Liver (tissue), 3 donors: ENCODE measurements around the gene CPAMD8.

Experiments used
- ATF3 ChIP-seq: IDR thresholded peaks from 2 replicates; pipeline ENCODE4 v1.6.1; 2016; ENCODE audit warnings: antibody characterized with exemption
- CTCF ChIP-seq: fragments of 150-350 bp; IDR thresholded peaks from 2 replicates; pipeline ENCODE4 v1.5.1; 2017; ENCODE audit warnings: improper control_type of control experiment, low read depth, low read length; ENCODE audit not compliant: missing input control
- JUND ChIP-seq, 2 donors: IDR thresholded peaks; 2 replicates each; pipeline ENCODE4 v1.6.1; 2016; ENCODE audit warnings: antibody characterized with exemption in 2 of 2
- YY1 ChIP-seq: IDR thresholded peaks from 2 replicates; pipeline ENCODE4 v1.6.1; 2016; ENCODE audit warnings: antibody characterized with exemption, mild to moderate bottlenecking
- ZBTB33 ChIP-seq: IDR thresholded peaks from 2 replicates; pipeline ENCODE4 v1.6.1; 2016; ENCODE audit warnings: antibody characterized with exemption
- donor health status: healthy.
- donor health status: healthy.

- TF ChIP-seq CTCF (no peak), ZBTB33 (no peak), JUND (IDR thresholded peaks at IDR 0.05) (no peak), YY1 (no peak), ATF3 (no peak)
Observed at GRCh38 chr19:16874250-16874977, 152.2 kb downstream of the CPAMD8 start.
